Measurements from ENCODE around the gene IKZF3. TPM values are rescaled to one million over a fixed set of nuclear protein-coding genes. Genes with fewer than 3 reads are reported as not detected.

Gene IKZF3
- polyA plus RNA-seq, 1 donor from 2014 or later = not detected

DNA sequence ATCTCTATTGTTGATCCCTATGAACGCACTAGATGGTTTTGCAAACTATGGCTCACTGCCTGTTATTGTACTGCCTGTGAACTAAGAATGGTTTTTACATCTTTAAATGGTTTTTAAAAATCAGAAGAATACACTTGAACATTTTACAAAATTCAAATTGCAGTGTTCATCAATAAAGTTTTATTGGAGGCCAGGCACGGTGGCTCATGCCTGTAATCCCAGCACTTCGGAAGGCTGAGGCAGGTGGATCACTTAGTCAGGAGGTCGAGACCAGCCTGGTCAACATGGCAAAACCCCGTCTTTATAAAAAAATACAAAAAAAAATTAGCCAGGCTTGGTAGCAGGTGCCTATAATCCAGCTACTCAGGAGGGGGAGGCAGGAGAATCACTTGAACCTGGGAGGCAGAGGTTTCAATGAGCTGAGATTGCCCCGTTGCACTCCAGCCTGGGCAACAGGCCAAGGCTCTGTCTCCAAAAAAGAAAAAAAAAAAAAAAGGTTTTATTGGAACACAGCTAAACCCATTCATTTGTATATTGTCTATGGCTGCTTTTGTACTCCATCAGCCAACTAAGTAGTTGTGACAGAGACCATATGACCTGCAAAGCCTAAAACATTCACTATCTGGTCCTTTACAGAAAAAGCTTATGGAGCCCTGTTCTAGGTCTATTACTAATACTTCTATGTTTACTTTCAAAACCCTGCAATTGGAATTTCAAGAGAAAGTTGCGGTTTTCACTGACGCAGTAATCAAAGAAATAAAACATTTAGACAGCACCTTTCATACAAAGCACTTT, 18.9 kb downstream of the IKZF3 start:
- Histone ChIP-seq H3K9ac (ENCODE audit: low read length) (no peak overlapping the region), H3K36me3 (ENCODE audit: insufficient read depth, low read length) (no peaks in the 10 kb centered on the region), H3K9me3 (ENCODE audit: low read length) (no peaks in the 10 kb centered on the region), H4K20me1 (ENCODE audit: insufficient read depth) (no peaks in the 10 kb centered on the region), H3K27me3 (ENCODE audit: insufficient read depth, low read depth, low read length) (no peaks in the 10 kb centered on the region), H3K9me2 (ENCODE audit: insufficient read depth, low read length) (no peaks in the 10 kb centered on the region), H3F3A (ENCODE audit: insufficient read depth, low read length, poor library complexity, severe bottlenecking) (no peaks in the 10 kb centered on the region), H3K27ac (ENCODE audit: low read length) (no peak overlapping the region), H3K4me3 (ENCODE audit: low read length) (no peak overlapping the region), H2AFZ (ENCODE audit: low read depth, low read length) (no peak overlapping the region), H3K79me2 (replicated peaks; ENCODE audit: insufficient read depth, low read length) (no peaks in the 10 kb centered on the region), H3K4me2 (ENCODE audit: low read length) (no peak overlapping the region)
- no peak for TF ChIP-seq EZH2 (IDR thresholded peaks at IDR 0.05; ENCODE audit: borderline replicate concordance, insufficient read depth, low read length, poor library complexity, severe bottlenecking)
- no peak for TF ChIP-seq RAD21 (conservative IDR thresholded peaks at IDR 0.05)
- TF ChIP-seq, protein P1, sequence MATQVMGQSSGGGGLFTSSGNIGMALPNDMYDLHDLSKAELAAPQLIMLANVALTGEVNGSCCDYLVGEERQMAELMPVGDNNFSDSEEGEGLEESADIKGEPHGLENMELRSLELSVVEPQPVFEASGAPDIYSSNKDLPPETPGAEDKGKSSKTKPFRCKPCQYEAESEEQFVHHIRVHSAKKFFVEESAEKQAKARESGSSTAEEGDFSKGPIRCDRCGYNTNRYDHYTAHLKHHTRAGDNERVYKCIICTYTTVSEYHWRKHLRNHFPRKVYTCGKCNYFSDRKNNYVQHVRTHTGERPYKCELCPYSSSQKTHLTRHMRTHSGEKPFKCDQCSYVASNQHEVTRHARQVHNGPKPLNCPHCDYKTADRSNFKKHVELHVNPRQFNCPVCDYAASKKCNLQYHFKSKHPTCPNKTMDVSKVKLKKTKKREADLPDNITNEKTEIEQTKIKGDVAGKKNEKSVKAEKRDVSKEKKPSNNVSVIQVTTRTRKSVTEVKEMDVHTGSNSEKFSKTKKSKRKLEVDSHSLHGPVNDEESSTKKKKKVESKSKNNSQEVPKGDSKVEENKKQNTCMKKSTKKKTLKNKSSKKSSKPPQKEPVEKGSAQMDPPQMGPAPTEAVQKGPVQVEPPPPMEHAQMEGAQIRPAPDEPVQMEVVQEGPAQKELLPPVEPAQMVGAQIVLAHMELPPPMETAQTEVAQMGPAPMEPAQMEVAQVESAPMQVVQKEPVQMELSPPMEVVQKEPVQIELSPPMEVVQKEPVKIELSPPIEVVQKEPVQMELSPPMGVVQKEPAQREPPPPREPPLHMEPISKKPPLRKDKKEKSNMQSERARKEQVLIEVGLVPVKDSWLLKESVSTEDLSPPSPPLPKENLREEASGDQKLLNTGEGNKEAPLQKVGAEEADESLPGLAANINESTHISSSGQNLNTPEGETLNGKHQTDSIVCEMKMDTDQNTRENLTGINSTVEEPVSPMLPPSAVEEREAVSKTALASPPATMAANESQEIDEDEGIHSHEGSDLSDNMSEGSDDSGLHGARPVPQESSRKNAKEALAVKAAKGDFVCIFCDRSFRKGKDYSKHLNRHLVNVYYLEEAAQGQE (IDR thresholded peaks at IDR 0.05; ENCODE audit: borderline replicate concordance) = no peak
- TF ChIP-seq POLR2AphosphoS5 (IDR thresholded peaks at IDR 0.05) = no peak
- TF ChIP-seq MXI1 (conservative IDR thresholded peaks at IDR 0.05; ENCODE audit: poor library complexity, severe bottlenecking) = no peak
- TF ChIP-seq EP300 (conservative IDR thresholded peaks at IDR 0.05; ENCODE audit: poor library complexity, severe bottlenecking) = no peak
- TF ChIP-seq TAF1 (IDR thresholded peaks at IDR 0.05; ENCODE audit: low read depth) = no peak
- TF ChIP-seq, protein P2, sequence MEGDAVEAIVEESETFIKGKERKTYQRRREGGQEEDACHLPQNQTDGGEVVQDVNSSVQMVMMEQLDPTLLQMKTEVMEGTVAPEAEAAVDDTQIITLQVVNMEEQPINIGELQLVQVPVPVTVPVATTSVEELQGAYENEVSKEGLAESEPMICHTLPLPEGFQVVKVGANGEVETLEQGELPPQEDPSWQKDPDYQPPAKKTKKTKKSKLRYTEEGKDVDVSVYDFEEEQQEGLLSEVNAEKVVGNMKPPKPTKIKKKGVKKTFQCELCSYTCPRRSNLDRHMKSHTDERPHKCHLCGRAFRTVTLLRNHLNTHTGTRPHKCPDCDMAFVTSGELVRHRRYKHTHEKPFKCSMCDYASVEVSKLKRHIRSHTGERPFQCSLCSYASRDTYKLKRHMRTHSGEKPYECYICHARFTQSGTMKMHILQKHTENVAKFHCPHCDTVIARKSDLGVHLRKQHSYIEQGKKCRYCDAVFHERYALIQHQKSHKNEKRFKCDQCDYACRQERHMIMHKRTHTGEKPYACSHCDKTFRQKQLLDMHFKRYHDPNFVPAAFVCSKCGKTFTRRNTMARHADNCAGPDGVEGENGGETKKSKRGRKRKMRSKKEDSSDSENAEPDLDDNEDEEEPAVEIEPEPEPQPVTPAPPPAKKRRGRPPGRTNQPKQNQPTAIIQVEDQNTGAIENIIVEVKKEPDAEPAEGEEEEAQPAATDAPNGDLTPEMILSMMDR (IDR thresholded peaks at IDR 0.05; ENCODE audit: poor library complexity, severe bottlenecking) = no peak
- no peak for TF ChIP-seq SMC3 (conservative IDR thresholded peaks at IDR 0.05; ENCODE audit: poor library complexity)

DNA sequence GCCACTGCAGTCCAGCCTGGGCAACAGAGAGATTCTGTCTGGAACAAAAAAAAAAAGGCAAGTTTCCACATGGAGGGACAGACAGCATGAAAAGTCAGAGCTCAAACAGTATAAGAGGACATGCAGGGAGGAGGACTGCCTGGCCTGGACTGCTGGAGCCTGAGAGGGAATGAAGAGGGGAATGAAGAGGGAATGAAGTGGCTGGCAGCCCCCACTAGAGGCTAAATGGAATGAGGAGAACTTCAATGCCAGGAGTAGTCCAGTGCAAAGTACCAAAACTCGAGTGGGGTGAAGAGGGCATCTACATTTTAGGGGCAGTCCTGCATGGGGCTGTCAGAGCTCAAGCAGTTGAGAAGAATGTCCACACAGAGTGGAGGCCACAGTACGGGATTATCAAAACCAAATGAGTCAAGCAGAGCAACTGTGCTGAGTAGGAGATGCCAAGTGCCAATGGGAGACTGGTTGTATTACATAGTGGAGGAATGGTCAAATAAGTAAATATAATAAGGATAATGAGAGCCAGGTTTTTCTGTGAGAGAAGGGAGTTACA, 22.9 kb downstream of the IKZF3 start:
- Histone ChIP-seq H4K20me1 (ENCODE audit: insufficient read depth) (no peaks in the 10 kb centered on the region), H3K27me3 (ENCODE audit: insufficient read depth, low read depth, low read length) (no peaks in the 10 kb centered on the region), H3K27ac (ENCODE audit: low read length) (no peak overlapping the region), H3K9me2 (ENCODE audit: insufficient read depth, low read length) (no peaks in the 10 kb centered on the region), H3K9me3 (ENCODE audit: low read length) (no peaks in the 10 kb centered on the region), H3F3A (ENCODE audit: insufficient read depth, low read length, poor library complexity, severe bottlenecking) (no peaks in the 10 kb centered on the region), H3K9ac (ENCODE audit: low read length) (no peak overlapping the region), H3K4me2 (ENCODE audit: low read length) (no peak overlapping the region), H2AFZ (ENCODE audit: low read depth, low read length) (no peak overlapping the region), H3K4me3 (ENCODE audit: low read length) (no peak overlapping the region), H3K36me3 (ENCODE audit: insufficient read depth, low read length) (no peaks in the 10 kb centered on the region), H3K79me2 (replicated peaks; ENCODE audit: insufficient read depth, low read length) (no peaks in the 10 kb centered on the region)
- TF ChIP-seq, protein P2 (IDR thresholded peaks at IDR 0.05; ENCODE audit: poor library complexity, severe bottlenecking) = no peak
- TF ChIP-seq EZH2 (IDR thresholded peaks at IDR 0.05; ENCODE audit: borderline replicate concordance, insufficient read depth, low read length, poor library complexity, severe bottlenecking) = no peak

All from neural cell (in vitro differentiated cells).